Renal cortex interstitium (tissue), 11 donors: ENCODE results near the gene FAM184A. TPM values are rescaled to one million over a fixed set of nuclear protein-coding genes. Genes with fewer than 3 reads are reported as not detected.
A peak's percentile ranks its signal among the peaks of the same experiment; 100 is the strongest.

Source experiments
- DNase-seq, 11 donors: peaks; one replicate each; pipeline ENCODE4 v3.0.0-alpha.2; 2013; ENCODE audit warnings: low read depth in 9 of 11, low spot score in 4 of 11; ENCODE audit errors: extremely low read depth in 1 of 11
- polyA plus RNA-seq, 3 donors: library from polyadenylated mRNA; unstranded; fragments of 120-200 nt; gene quantifications; one replicate each; pipeline ENCODE4 v1.2.1, GENCODE V29; 2013; ENCODE audit not compliant: insufficient read length in 3 of 3

Gene FAM184A
- polyA plus RNA-seq, 3 donors, result 8.4 to 12.3 (median 11.4) TPM

GRCh38 chr6:119065955-119066354 lies 12.5 kb downstream of the FAM184A start:
- DNase-seq, result no peak

GRCh38 chr6:119065382-119065781 lies 13.1 kb downstream of the FAM184A start:
- no peak for DNase-seq

- no peak for DNase-seq
These were observed 15.0 kb downstream of the FAM184A start for GRCh38 chr6:119063491-119063890.

GRCh38 chr6:119061215-119061614 lies 17.2 kb downstream of the FAM184A start:
- no peak for DNase-seq

- DNase-seq, result no peak
These were observed 18.1 kb downstream of the FAM184A start for GRCh38 chr6:119060255-119060907.

- no peak for DNase-seq
These were observed 23.4 kb downstream of the FAM184A start for GRCh38 chr6:119055069-119055468.

- DNase-seq, result no peak
These were observed 25.5 kb downstream of the FAM184A start for GRCh38 chr6:119052987-119053386.

GRCh38 chr6:119052292-119052889 lies 26.1 kb downstream of the FAM184A start:
- no peak for DNase-seq

- DNase-seq, result no peak
These were observed 34.2 kb downstream of the FAM184A start for GRCh38 chr6:119044255-119044654.

- DNase-seq, result no peak
These were observed 34.7 kb downstream of the FAM184A start for GRCh38 chr6:119043783-119044182.

- DNase-seq, result no peak
These were observed 35.2 kb downstream of the FAM184A start for GRCh38 chr6:119043265-119043664.

GRCh38 chr6:119040636-119041035 lies 37.8 kb downstream of the FAM184A start:
- DNase-seq, result no peak

- no peak for DNase-seq
These were observed 38.2 kb downstream of the FAM184A start for GRCh38 chr6:119040229-119040628.

GRCh38 chr6:119037941-119038623 lies 40.4 kb downstream of the FAM184A start:
- no peak for DNase-seq

GRCh38 chr6:119037264-119037663 lies 41.2 kb downstream of the FAM184A start:
- no peak for DNase-seq

GRCh38 chr6:119036081-119036480 lies 42.4 kb downstream of the FAM184A start:
- no peak for DNase-seq

GRCh38 chr6:119035459-119035858 lies 43.0 kb downstream of the FAM184A start:
- no peak for DNase-seq

- peak in 6 of 11 donors; percentile 5 to 25 (median 8) for DNase-seq
These were observed 43.5 kb downstream of the FAM184A start for GRCh38 chr6:119034827-119035458.

- DNase-seq, result no peak
These were observed 46.0 kb downstream of the FAM184A start for GRCh38 chr6:119032428-119032827.

GRCh38 chr6:119030759-119031158 lies 47.7 kb downstream of the FAM184A start:
- DNase-seq, result no peak
